Measurements from ENCODE around the gene SPDYE6.
"Not testable (repeated sequence)": the region's sequence is repeated elsewhere in the genome, so short reads cannot be mapped to it uniquely, and the experiment has no call there.

The SPDYE6 gene

DNA sequence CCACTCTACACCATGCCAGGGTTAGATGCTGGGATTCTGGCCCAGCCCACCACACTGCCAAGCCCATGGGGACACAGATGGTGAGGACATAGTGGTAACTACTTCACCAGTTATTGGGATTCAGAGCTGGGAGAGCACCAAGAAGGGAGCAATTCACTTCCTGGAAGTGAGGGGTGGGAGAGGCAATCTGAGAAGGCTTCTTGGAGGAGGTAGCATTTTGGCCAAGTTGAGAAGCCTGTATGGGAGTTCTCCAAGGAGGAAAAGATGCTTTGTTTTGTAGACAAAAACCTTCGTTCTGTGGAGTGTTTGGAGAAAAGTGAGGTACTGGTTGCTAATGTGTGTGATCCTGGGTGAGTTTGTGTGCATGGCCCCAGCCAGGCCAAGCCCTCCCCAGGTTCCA, 36.1 kb upstream of the SPDYE6 start:
- H3K36me3 ChIP-seq (ENCODE audit: control insufficient read depth in 5 of 5, insufficient read depth in 5 of 5, low read length in 5 of 5) = peaks cover 0 to 13% (median 3%) of the 10 kb centered on the region in 5 donors
- peaks cover 2 to 17% (median 16%) of the 10 kb centered on the region in 5 donors for H3K4me1 ChIP-seq (ENCODE audit: control insufficient read depth in 5 of 5, insufficient read depth in 5 of 5, low read length in 5 of 5)
- H3K9me3 ChIP-seq (ENCODE audit: control insufficient read depth in 5 of 5, low read length in 5 of 5) = no peaks in the 10 kb centered on the region
- H3K27me3 ChIP-seq (ENCODE audit: control insufficient read depth in 5 of 5, insufficient read depth in 4 of 5, low read length in 5 of 5) = no peaks in the 10 kb centered on the region
- no peak overlapping the region for H3K4me3 ChIP-seq (ENCODE audit: low read depth in 1 of 5, low read length in 5 of 5)
- no peak overlapping the region for H3K27ac ChIP-seq (ENCODE audit: low read depth, low read length)
- H3K9ac ChIP-seq (ENCODE audit: low read length in 5 of 5) = no peak overlapping the region

DNA sequence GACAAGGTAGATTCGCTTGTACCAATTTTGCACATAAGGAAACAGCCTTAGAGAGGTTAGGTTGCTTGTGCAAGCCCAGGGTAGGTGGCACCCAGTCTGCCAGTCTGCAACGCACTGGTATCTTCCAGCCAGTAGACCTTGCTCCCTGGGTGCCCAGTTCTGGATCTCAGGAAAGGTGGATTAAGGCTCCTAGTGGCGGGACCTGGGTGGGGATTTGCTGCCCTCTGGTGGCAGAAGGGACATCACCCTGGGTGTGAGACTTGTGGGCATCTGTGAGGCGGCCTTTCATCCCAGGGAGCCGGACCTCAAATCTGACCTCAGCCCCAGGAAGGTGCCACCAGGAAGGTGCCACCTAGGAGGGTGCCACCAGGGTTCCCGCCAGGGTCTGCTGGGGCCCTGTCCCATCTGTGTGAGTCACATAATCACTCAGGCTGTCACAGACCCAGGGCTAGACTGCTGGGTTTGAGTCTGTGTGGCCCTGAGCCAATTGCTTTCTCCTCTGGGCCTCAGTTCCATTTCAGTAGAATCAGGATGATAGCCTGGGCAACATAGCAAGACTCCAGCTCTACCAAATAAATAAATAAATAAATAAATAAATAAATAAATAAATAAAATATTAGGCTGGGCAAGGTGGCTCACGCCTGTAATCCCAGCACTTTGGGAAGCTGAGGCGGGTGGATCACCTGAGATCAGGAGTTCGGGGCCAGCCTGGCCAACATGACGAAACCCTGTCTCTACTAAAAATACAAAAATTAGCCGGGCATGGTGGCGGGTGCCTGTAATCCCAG, 34.6 kb upstream of the SPDYE6 start:
- Histone ChIP-seq H3K27ac (ENCODE audit: low read depth, low read length) (no peak overlapping the region), H3K4me1 (ENCODE audit: control insufficient read depth in 5 of 5, insufficient read depth in 5 of 5, low read length in 5 of 5) (peaks cover 0 to 12% (median 6%) of the 10 kb centered on the region in 5 donors), H3K27me3 (ENCODE audit: control insufficient read depth in 5 of 5, insufficient read depth in 4 of 5, low read length in 5 of 5) (no peaks in the 10 kb centered on the region), H3K36me3 (ENCODE audit: control insufficient read depth in 5 of 5, insufficient read depth in 5 of 5, low read length in 5 of 5) (peaks cover 0 to 18% (median 6%) of the 10 kb centered on the region in 5 donors), H3K9ac (ENCODE audit: low read length in 5 of 5) (no peak overlapping the region), H3K4me3 (ENCODE audit: low read depth in 1 of 5, low read length in 5 of 5) (no peak overlapping the region), H3K9me3 (ENCODE audit: control insufficient read depth in 5 of 5, low read length in 5 of 5) (no peaks in the 10 kb centered on the region)

DNA sequence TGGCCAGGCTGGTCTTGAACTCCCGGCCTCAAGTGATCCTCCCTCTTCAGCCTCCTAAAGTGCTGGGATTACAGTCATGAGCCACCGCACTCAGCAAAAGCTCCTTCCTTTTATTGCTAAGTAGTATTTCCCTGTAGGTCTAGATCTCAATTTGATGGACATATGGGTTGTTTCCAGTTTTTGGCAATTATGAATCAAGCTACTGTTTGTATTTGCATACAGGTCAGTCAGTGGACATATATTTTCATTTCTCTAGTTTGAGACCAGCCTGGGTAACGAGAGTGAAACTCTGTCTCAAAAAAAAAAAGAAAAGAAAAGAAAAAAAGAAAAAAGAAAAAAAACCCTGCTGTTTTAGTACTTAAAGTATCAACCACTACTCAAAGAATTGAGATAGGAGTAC, 33.6 kb upstream of the SPDYE6 start:
- H3K27ac ChIP-seq (ENCODE audit: low read depth, low read length) = no peak overlapping the region
- H3K4me3 ChIP-seq (ENCODE audit: low read depth in 1 of 5, low read length in 5 of 5) = no peak overlapping the region
- peaks cover 0 to 7% (median 0%) of the 10 kb centered on the region in 5 donors for H3K4me1 ChIP-seq (ENCODE audit: control insufficient read depth in 5 of 5, insufficient read depth in 5 of 5, low read length in 5 of 5)
- H3K9ac ChIP-seq (ENCODE audit: low read length in 5 of 5) = no peak overlapping the region
- no peaks in the 10 kb centered on the region for H3K27me3 ChIP-seq (ENCODE audit: control insufficient read depth in 5 of 5, insufficient read depth in 4 of 5, low read length in 5 of 5)
- H3K36me3 ChIP-seq (ENCODE audit: control insufficient read depth in 5 of 5, insufficient read depth in 5 of 5, low read length in 5 of 5) = peaks cover 0 to 18% (median 6%) of the 10 kb centered on the region in 5 donors
- no peaks in the 10 kb centered on the region for H3K9me3 ChIP-seq (ENCODE audit: control insufficient read depth in 5 of 5, low read length in 5 of 5)

DNA sequence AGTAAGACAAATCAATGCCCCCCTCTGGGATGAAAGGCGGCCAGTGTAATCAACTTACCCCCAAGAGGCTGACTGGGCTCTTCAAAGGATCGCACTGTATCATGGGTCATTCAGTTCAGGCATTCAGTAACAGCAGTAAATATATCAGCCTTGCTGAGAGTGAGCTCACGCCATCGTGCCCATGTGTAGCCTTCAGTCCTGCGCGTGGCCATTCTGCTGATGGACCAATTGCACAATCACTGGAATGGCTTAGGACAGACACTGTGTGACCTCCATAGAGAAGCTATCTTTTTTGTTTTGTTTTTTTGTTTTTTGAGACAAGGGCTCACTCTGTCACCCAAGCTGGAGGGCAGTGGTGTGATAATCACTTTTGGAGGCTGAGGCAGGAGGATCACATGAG, 30.8 kb upstream of the SPDYE6 start:
- peaks cover 0 to 13% (median 5%) of the 10 kb centered on the region in 5 donors for H3K36me3 ChIP-seq (ENCODE audit: control insufficient read depth in 5 of 5, insufficient read depth in 5 of 5, low read length in 5 of 5)
- H3K9ac ChIP-seq (ENCODE audit: low read length in 5 of 5) = no peak overlapping the region
- no peak overlapping the region for H3K4me3 ChIP-seq (ENCODE audit: low read depth in 1 of 5, low read length in 5 of 5)
- H3K27ac ChIP-seq (ENCODE audit: low read depth, low read length) = no peak overlapping the region
- H3K4me1 ChIP-seq (ENCODE audit: control insufficient read depth in 5 of 5, insufficient read depth in 5 of 5, low read length in 5 of 5) = peaks cover 0 to 7% (median 0%) of the 10 kb centered on the region in 5 donors
- no peaks in the 10 kb centered on the region for H3K27me3 ChIP-seq (ENCODE audit: control insufficient read depth in 5 of 5, insufficient read depth in 4 of 5, low read length in 5 of 5)
- H3K9me3 ChIP-seq (ENCODE audit: control insufficient read depth in 5 of 5, low read length in 5 of 5) = no peaks in the 10 kb centered on the region

DNA sequence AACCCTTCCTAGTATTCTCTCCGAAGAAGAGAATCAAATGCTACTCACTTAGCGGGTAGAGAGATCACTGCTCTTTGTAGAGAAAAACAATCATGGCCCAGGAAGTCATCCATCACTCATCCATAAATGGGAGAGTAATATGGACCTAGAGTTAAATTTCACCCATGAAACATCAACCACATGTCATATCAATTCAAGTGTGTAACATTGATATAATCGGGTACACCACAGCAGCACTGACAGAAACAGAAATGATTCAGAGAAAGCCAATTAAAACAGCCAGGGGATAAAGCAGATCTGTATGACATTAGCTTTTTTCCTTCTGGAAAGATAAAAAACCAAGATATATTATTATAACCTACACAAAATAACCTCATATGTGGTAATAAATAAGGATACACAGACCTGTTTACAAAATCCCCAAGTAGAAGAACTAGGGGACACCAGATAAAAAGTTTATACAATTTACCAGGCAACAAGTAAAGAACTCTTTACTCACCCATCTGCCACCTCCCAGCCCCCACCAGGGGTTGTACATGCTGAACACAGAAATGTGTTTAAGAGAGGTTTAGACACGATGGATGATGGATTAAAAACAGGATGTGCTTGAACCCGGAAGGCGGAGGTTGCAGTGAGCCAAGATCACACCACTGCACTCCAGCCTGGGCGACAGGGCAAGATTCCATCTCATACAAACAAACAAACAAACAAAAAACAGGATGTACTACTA, 25.6 kb upstream of the SPDYE6 start:
- not testable (repeated sequence) for H3K27me3 ChIP-seq (ENCODE audit: control insufficient read depth in 5 of 5, insufficient read depth in 4 of 5, low read length in 5 of 5); H3K4me3 ChIP-seq (ENCODE audit: low read depth in 1 of 5, low read length in 5 of 5); H3K9me3 ChIP-seq (ENCODE audit: control insufficient read depth in 5 of 5, low read length in 5 of 5); H3K27ac ChIP-seq (ENCODE audit: low read depth, low read length); H3K9ac ChIP-seq (ENCODE audit: low read length in 5 of 5); H3K4me1 ChIP-seq (ENCODE audit: control insufficient read depth in 5 of 5, insufficient read depth in 5 of 5, low read length in 5 of 5)
- H3K36me3 ChIP-seq (ENCODE audit: control insufficient read depth in 5 of 5, insufficient read depth in 5 of 5, low read length in 5 of 5) = peaks cover 13 to 43% (median 23%) of the 10 kb centered on the region in 5 donors

DNA sequence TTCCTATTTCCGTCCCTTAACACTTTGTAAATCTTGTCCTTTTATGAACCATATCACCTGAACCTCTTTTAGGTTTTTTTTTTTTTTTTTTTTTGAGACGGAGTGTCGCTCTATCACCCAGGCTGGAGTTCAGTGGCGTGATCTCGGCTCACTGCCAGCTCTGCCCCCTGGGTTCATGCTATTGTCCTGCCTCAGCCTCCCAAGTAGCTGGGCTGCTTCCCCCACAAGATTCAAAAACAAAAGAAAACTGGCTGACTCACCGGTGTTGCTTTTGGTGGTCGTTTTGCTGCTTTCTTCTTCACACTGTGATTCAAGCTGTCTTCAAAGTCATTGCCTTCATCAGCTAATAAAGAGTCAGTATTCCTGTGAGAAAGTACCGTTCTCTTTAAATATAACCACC, 24.6 kb upstream of the SPDYE6 start:
- not testable (repeated sequence) for H3K9me3 ChIP-seq (ENCODE audit: control insufficient read depth in 5 of 5, low read length in 5 of 5); H3K4me3 ChIP-seq (ENCODE audit: low read depth in 1 of 5, low read length in 5 of 5); H3K27me3 ChIP-seq (ENCODE audit: control insufficient read depth in 5 of 5, insufficient read depth in 4 of 5, low read length in 5 of 5); H3K4me1 ChIP-seq (ENCODE audit: control insufficient read depth in 5 of 5, insufficient read depth in 5 of 5, low read length in 5 of 5); H3K27ac ChIP-seq (ENCODE audit: low read depth, low read length); H3K9ac ChIP-seq (ENCODE audit: low read length in 5 of 5)
- peaks cover 13 to 42% (median 23%) of the 10 kb centered on the region in 5 donors for H3K36me3 ChIP-seq (ENCODE audit: control insufficient read depth in 5 of 5, insufficient read depth in 5 of 5, low read length in 5 of 5)

DNA sequence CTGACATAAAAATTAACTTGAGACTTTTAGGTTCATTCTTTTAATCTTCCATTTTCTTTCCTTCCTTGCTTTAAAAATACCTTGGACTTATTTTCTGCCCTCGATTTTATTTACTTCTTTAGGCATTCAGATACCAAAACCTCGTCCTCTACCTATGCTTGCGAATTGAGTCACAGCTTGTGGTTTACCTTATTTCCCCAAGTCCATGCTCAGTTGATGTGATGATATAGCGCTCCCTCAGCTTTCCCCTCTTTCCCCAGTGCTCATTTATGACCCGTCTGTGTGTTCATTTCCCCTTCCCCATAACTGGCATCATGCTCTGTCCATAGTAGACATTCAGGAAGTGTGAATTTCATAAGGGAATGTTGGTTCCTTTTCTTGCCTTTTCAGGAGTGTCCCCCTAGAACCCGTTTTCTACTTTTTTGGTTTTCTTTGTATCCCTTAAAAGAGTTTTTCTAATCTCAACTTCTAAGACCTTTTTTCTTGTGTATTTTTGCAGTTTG, 20.8 kb upstream of the SPDYE6 start:
- Histone ChIP-seq H3K9ac (ENCODE audit: low read length in 5 of 5) (no peak overlapping the region), H3K27ac (ENCODE audit: low read depth, low read length) (no peak overlapping the region), H3K36me3 (ENCODE audit: control insufficient read depth in 5 of 5, insufficient read depth in 5 of 5, low read length in 5 of 5) (peaks cover 13 to 37% (median 23%) of the 10 kb centered on the region in 5 donors), H3K27me3 (ENCODE audit: control insufficient read depth in 5 of 5, insufficient read depth in 4 of 5, low read length in 5 of 5) (no peaks in the 10 kb centered on the region), H3K4me3 (ENCODE audit: low read depth in 1 of 5, low read length in 5 of 5) (no peak overlapping the region), H3K9me3 (ENCODE audit: control insufficient read depth in 5 of 5, low read length in 5 of 5) (no peaks in the 10 kb centered on the region), H3K4me1 (ENCODE audit: control insufficient read depth in 5 of 5, insufficient read depth in 5 of 5, low read length in 5 of 5) (no peaks in the 10 kb centered on the region)

DNA sequence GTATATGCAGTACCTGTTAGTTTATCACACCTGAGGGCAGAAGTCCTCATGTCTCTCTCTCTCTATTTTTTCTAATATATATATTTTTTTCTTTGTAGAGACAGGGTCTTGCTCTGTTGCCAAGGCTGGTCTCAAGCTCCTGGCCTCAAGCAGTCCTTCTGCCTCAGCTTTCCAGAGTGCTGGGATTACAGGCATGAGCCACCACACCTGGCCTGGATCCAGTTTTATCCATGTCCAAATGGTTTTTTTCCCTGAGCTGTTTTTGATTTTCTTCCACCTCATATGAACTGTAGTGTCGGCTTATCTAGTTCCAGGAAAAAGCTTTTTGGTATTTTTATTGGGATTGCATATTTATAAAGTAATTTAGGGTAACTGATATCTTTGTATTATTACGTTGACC, 16.6 kb upstream of the SPDYE6 start:
- not testable (repeated sequence) for H3K27ac ChIP-seq (ENCODE audit: low read depth, low read length); H3K9me3 ChIP-seq (ENCODE audit: control insufficient read depth in 5 of 5, low read length in 5 of 5); H3K27me3 ChIP-seq (ENCODE audit: control insufficient read depth in 5 of 5, insufficient read depth in 4 of 5, low read length in 5 of 5); H3K36me3 ChIP-seq (ENCODE audit: control insufficient read depth in 5 of 5, insufficient read depth in 5 of 5, low read length in 5 of 5); H3K9ac ChIP-seq (ENCODE audit: low read length in 5 of 5); H3K4me3 ChIP-seq (ENCODE audit: low read depth in 1 of 5, low read length in 5 of 5); H3K4me1 ChIP-seq (ENCODE audit: control insufficient read depth in 5 of 5, insufficient read depth in 5 of 5, low read length in 5 of 5)

DNA sequence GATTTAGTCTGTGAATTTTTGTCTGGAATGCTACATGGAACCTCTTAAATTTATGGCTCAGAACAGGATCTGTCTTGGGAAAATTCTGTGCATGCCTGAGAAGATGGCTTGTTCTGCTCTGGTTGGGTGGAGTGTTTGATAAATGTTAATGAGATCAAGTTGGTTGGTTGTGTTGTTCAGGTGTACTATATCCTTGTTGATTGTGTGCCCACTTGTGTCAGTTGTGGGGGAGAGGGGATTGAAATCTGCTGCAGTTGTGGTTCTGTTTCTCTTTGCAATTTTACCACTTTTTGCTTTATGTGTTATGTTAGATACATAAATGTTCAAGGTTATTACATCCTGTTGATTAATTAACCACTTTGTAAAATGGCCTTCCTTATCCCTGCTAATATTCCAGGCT, 13.8 kb upstream of the SPDYE6 start:
- H3K36me3 ChIP-seq (ENCODE audit: control insufficient read depth in 5 of 5, insufficient read depth in 5 of 5, low read length in 5 of 5); H3K9me3 ChIP-seq (ENCODE audit: control insufficient read depth in 5 of 5, low read length in 5 of 5); H3K9ac ChIP-seq (ENCODE audit: low read length in 5 of 5); H3K4me1 ChIP-seq (ENCODE audit: control insufficient read depth in 5 of 5, insufficient read depth in 5 of 5, low read length in 5 of 5); H3K27me3 ChIP-seq (ENCODE audit: control insufficient read depth in 5 of 5, insufficient read depth in 4 of 5, low read length in 5 of 5); H3K27ac ChIP-seq (ENCODE audit: low read depth, low read length); H3K4me3 ChIP-seq (ENCODE audit: low read depth in 1 of 5, low read length in 5 of 5): not testable (repeated sequence)

DNA sequence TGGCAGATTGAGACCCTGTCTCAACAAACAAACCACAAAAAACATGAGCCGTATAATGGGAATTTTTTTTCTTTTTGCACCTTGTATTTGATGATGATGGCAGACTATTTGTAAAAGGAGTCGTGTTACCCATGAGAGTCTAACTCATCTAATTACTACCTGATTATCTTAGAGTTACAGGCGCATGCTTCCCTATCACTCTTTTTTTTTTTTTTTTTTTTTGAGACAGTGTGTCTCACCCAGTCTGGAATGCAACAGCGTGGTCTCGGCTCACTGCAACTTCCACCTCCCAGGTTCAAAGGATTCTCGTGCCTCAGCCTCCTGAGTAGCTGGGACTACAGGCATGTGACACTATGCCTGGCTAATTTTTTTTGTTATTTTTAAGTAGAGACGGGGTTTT, 9.1 kb upstream of the SPDYE6 start:
- not testable (repeated sequence) for H3K4me3 ChIP-seq (ENCODE audit: low read depth in 1 of 5, low read length in 5 of 5); H3K36me3 ChIP-seq (ENCODE audit: control insufficient read depth in 5 of 5, insufficient read depth in 5 of 5, low read length in 5 of 5); H3K4me1 ChIP-seq (ENCODE audit: control insufficient read depth in 5 of 5, insufficient read depth in 5 of 5, low read length in 5 of 5); H3K27me3 ChIP-seq (ENCODE audit: control insufficient read depth in 5 of 5, insufficient read depth in 4 of 5, low read length in 5 of 5); H3K9me3 ChIP-seq (ENCODE audit: control insufficient read depth in 5 of 5, low read length in 5 of 5); H3K27ac ChIP-seq (ENCODE audit: low read depth, low read length); H3K9ac ChIP-seq (ENCODE audit: low read length in 5 of 5)
